GM18507 (cell line): ENCODE measurements around the gene ADCK1.
"Not testable (repeated sequence)": the region's sequence is repeated elsewhere in the genome, so short reads cannot be mapped to it uniquely, and the experiment has no call there.

Source experiments
- DNase-seq: peaks from one replicate; pipeline ENCODE4 v3.0.0; 2011; ENCODE audit warnings: low read depth; ENCODE audit not compliant: insufficient read length; ENCODE audit errors: extremely low spot score
- FAIRE-seq: peaks from 2 replicates; lab custom pipeline; 2011; peaks lifted over from hg19 to GRCh38; lab: Jason Lieb, UNC

Gene ADCK1

GRCh38 chr14:77921818-77922217 lies 121.9 kb downstream of the ADCK1 start:
- FAIRE-seq (no peak), DNase-seq (no peak)

GRCh38 chr14:77923131-77923936 lies 123.4 kb downstream of the ADCK1 start:
- no peak for FAIRE-seq
- no peak for DNase-seq

- FAIRE-seq (no peak), DNase-seq (no peak)
Observed at GRCh38 chr14:77924141-77924948, 124.4 kb downstream of the ADCK1 start.

- no peak for DNase-seq
- no peak for FAIRE-seq
Observed at GRCh38 chr14:77926942-77927341, 127.0 kb downstream of the ADCK1 start.

GRCh38 chr14:77931441-77931840 lies 131.5 kb downstream of the ADCK1 start:
- FAIRE-seq (no peak), DNase-seq (no peak)

GRCh38 chr14:77936138-77936639 lies 136.3 kb downstream of the ADCK1 start:
- DNase-seq (no peak), FAIRE-seq (no peak)

GRCh38 chr14:77947372-77947771 lies 147.5 kb downstream of the ADCK1 start:
- DNase-seq (no peak), FAIRE-seq (no peak)

GRCh38 chr14:77950371-77951063 lies 150.6 kb downstream of the ADCK1 start:
- DNase-seq (no peak), FAIRE-seq (no peak)

GRCh38 chr14:77955816-77956484 lies 156.0 kb downstream of the ADCK1 start:
- FAIRE-seq (no peak), DNase-seq (no peak)

GRCh38 chr14:77959686-77960085 lies 159.8 kb downstream of the ADCK1 start:
- FAIRE-seq, DNase-seq: not testable (repeated sequence)

GRCh38 chr14:77961847-77962580 lies 162.1 kb downstream of the ADCK1 start:
- FAIRE-seq, result no peak
- DNase-seq, result no peak

GRCh38 chr14:77962731-77963520 lies 163.0 kb downstream of the ADCK1 start:
- no peak for FAIRE-seq
- DNase-seq, result no peak

- no peak for DNase-seq
- FAIRE-seq, result no peak
Observed at GRCh38 chr14:77964586-77964985, 164.7 kb downstream of the ADCK1 start.

GRCh38 chr14:77965050-77965449 lies 165.1 kb downstream of the ADCK1 start:
- DNase-seq (no peak), FAIRE-seq (no peak)

- FAIRE-seq, result peak; percentile 50
- DNase-seq, result peak; percentile 36
Observed at GRCh38 chr14:77965919-77966435, 166.1 kb downstream of the ADCK1 start.

GRCh38 chr14:77967110-77967509 lies 167.2 kb downstream of the ADCK1 start:
- DNase-seq (no peak), FAIRE-seq (no peak)

- DNase-seq, result no peak
- no peak for FAIRE-seq
Observed at GRCh38 chr14:77970646-77971045, 170.7 kb downstream of the ADCK1 start.

GRCh38 chr14:77973246-77973645 lies 173.3 kb downstream of the ADCK1 start:
- no peak for DNase-seq
- no peak for FAIRE-seq
